GM19351 (cell line): ENCODE data around the gene SOWAHC.
"Not testable (repeated sequence)": the region's sequence is repeated elsewhere in the genome, so short reads cannot be mapped to it uniquely, and the experiment has no call there.

ENCODE experiments used
- ATAC-seq: cut with Tn5 transposase; IDR thresholded peaks from one replicate; pipeline ENCODE4 v1.9.1; 2021; ENCODE audit warnings: mild to moderate bottlenecking, moderate library complexity; ENCODE audit not compliant: unreplicated experiment

SOWAHC gene

GRCh38 chr2:109615637-109616144 lies 1.5 kb downstream of the SOWAHC start:
- no peak for ATAC-seq

GRCh38 chr2:109616184-109616583 lies 2.0 kb downstream of the SOWAHC start:
- ATAC-seq = no peak

DNA sequence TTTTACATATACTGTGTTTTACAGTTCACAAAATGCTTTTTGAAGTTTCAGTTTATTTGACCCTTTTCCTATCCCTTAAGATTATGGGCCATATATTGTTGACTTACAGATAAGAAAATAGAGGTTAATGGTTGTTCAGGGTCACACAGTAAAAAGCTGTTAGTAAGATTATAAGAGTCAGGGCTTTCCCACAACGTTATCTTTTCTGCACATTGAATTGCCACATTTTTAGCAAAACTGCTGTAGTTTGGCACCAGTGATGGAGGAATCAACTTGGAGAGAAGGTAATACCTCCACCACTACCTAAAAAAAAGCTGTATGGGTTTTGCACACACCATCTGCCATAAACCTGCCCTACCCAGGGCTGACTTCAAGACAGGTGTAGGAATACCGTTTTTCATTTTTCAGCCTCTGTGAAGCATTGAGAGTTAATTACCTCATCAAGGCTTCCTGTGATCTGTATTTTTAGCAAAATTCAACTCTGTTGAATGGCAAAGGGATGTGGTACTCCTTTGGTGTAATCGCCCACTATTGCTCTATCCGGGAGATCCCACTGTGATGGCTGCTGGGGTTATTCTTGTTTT lies 5.0 kb downstream of the SOWAHC start:
- ATAC-seq = no peak

- no peak for ATAC-seq
These were observed 9.1 kb downstream of the SOWAHC start for GRCh38 chr2:109623297-109623696.

GRCh38 chr2:109623923-109624322 lies 9.8 kb downstream of the SOWAHC start:
- no peak for ATAC-seq

- ATAC-seq = no peak
These were observed 10.2 kb downstream of the SOWAHC start for GRCh38 chr2:109624339-109624738.

DNA sequence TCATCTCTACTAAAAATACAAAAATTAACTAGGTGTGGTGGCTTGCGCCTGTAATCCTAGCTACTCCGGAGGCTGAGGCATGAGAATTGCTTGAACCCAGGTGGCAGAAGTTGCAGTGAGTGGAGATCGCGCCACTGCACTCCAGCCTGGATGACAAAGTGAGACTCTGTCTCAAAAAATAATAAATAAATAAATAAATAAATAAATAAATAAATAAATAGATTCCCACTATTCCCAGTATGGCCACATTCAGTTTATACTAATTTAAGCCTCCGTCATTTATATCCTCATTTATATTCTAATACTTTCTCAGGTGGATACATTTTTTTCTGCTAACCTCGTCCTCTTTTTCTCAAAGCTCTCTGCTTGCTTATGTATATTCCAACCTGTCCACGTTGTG lies 14.2 kb downstream of the SOWAHC start:
- ATAC-seq = not testable (repeated sequence)

DNA sequence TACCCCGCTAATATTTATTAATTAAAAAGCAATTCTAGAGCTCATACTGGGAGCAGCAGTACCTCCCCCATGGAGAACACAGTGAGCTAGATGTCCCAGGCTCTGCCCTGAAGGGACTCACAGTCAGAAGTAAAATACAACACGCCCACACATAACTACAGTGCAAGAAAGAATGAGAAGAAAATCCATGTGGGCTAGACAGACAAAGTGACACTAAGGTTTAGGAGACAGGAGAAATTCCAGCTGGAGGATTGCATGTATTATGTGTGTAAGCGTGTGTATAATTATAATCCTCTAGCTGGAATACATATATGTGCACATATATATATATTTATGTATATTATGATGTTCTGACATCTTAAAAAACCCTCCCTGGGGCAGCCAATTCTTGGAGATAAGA lies 15.7 kb downstream of the SOWAHC start:
- ATAC-seq = no peak

DNA sequence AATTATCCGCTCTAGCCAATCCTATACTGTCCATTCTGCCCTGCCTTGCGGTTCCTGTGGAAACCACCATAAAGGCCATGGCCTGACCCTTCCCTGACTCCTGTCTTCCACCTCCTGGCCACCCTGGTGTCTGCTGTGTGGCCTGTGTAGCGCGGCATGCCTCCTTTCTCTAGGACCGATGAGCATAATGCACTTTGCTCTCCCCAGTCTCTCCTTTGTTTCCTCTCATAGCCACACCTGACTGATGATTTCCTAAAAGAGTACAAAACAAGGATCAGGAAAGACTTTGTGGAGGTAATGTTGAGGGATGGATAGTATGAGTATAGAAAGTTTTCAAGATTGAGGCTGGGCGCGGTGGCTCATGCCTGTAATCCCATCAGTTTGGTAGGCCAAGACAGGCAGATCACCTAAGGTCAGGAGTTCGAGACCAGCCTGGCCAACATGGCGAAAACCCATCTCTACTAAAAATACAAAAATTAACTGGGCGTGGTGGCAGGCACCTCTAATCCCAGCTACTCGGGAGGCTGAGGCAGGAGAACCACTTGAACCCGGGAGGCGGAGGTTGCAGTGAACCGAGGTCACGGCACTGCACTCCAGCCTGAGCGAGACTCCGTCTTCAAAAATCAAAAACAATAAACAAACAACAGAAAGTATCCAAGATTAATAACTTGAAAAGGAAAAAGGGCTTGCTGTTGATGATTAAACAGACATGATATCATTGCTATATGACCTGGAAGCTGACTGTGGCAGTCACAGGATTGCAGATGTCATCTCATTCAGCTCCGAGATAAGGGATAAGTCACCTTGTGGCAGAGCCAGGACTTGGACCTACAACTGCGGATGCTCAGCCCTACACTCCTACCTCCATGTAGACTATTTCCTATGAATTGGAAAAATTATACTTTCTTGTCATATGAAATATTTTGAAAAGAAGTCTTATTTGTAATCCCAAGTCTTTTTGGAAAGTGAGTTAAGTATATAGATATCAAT lies 16.6 kb downstream of the SOWAHC start:
- ATAC-seq = no peak

GRCh38 chr2:109631741-109632140 lies 17.6 kb downstream of the SOWAHC start:
- no peak for ATAC-seq

GRCh38 chr2:109632158-109632789 lies 18.1 kb downstream of the SOWAHC start:
- ATAC-seq = no peak

- ATAC-seq = no peak
These were observed 19.3 kb downstream of the SOWAHC start for GRCh38 chr2:109633284-109633961.

DNA sequence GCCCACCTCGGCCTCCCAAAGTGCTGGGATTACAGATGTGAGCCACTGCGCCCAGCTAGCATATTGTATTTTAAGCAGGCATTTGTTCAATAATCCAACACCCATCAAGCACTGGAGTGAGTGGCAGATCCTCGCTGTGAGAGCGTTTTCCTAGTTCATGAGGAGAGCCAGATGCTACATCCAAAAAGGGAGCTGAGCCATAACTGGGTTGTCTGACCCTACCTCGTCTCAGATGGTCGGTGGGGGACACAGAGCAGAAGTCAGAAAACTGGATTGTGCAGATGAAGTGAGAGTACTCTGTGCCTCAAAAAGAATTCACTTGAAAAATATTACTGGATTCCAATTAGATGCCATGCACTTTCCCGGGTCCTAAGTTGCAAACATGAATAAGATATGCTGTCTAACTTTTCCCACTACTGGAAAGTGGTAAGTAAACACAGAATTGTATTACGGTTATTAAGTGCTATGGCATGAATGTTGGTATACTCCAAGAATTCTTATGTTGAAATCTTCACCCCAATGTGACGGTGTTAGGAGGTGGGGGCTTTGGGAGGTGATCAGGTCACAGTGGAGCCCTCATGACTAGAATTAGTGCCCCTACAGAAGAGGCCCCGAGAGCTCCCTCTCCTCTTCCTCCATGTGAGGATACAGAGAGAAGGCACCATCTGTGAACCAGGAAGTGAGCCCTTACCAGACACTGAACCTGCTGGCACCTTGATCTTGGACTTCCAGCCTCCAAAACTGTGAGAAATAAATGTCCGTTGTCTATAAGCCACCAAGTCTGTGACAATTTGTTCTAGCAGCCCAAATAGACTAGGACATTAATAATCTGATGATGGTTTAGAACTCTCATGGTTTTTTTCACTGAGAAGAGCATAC lies 21.5 kb downstream of the SOWAHC start:
- ATAC-seq = no peak

GRCh38 chr2:109636317-109636716 lies 22.2 kb downstream of the SOWAHC start:
- ATAC-seq = no peak

DNA sequence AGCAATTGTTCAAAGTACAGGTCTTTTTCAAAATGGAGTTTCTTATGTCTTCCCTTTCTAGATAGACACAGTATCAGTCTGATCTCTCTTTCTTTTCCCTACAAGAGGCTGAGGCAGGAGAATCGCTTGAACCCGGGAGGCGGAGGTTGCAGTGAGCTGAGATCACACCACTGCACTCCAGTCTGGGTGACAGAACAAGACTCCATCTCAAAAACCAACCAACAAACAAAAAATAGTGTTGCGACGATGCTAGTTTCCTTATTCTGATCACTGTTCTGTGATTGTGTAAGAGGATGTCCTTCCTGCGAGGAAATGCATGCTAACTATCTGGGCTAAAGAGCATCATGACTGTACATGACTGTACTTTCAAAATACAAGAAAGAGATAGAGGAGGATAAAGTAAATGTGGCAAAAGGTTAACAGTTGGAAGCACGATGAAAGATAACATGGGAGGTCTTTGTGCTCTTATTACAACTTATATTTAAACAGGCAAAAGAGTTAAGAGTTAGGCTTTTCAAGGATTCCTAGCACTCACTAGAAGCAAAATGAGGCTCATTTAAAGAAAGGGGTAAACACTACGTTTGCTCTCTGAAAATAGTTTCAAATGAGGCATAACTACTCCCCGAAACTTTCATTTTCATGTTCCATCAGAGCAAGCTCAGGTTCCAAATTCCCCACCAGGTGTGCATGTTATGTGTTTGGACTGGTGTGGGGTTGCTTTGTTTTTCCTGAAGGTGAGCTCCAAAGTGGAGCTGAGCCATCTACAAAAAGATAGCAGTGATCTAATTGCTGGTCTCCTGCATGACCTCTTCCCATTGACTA lies 23.8 kb downstream of the SOWAHC start:
- ATAC-seq = peak; percentile 85

DNA sequence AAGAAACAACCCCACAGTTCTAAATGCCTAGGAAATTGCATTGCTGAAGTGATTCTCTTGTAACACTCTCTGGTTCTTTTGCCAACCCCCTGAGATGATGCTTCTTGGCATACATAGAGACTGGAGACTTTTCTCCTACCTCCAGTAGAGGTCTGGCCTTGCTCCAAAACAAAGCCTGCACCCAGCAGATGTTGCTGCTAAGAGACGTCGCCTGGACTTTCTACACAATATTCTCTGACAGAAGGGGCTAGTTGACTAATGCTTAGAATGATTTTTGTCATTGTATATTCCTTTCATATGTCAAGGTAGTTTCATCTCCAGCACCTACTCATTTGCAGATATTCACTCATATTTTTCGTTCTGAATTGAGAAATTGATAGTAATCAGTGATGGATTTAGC lies 24.6 kb downstream of the SOWAHC start:
- peak; percentile 45 for ATAC-seq

DNA sequence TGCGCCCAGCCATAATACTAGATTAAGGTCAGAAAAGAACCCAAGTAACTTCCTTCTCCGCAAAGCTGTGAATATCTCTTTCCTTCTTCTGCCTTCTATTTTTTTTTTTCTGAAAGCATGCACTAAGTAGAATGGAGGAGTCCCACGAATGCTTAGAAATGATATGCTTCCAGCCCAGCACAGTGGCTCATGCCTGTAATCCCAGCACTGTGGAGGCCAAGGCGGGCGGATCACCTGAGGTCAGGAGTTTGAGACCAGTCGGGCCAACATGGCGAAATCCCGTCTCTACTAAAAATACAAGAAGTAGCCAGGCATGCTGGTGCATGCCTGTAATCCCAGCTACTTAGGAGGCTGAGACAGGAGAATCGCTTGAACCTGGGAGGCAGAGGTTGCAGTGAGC lies 25.8 kb downstream of the SOWAHC start:
- not testable (repeated sequence) for ATAC-seq

GRCh38 chr2:109644571-109645275 lies 30.6 kb downstream of the SOWAHC start:
- ATAC-seq = no peak
